SW480 (cell line): ENCODE measurements around the gene EMC1.
"Not testable (repeated sequence)": the region's sequence is repeated elsewhere in the genome, so short reads cannot be mapped to it uniquely, and the experiment has no call there.

Source experiments
- DNase-seq: peaks from one replicate; pipeline ENCODE4 v3.0.0-alpha.2; 2016; ENCODE audit warnings: low spot score

The EMC1 gene

GRCh38 chr1:19260211-19261138 lies 9.2 kb upstream of the EMC1 start:
- DNase-seq = peak; percentile 13

GRCh38 chr1:19258353-19258752 lies 7.0 kb upstream of the EMC1 start:
- no peak for DNase-seq

GRCh38 chr1:19257178-19257914 lies 6.0 kb upstream of the EMC1 start:
- no peak for DNase-seq

DNA sequence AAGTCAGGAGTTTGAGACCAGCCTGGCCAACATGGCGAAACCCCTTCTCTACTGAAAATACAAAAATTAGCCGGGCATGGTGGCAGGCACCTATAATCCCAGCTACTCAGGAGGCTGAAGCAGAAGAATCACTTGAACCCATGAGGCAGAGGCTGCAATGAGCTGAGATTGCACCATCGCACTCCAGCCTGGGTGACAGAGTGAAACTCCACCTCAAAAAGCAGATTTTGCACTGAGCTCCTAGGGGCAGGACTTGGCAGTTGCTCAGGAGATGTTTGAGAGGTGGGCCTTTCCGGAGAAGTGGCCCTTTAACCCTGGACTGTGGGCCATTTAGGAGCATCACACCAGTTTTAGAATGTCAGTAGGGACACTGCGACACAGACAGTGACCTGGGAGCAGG lies 5.0 kb upstream of the EMC1 start:
- DNase-seq = not testable (repeated sequence)

DNA sequence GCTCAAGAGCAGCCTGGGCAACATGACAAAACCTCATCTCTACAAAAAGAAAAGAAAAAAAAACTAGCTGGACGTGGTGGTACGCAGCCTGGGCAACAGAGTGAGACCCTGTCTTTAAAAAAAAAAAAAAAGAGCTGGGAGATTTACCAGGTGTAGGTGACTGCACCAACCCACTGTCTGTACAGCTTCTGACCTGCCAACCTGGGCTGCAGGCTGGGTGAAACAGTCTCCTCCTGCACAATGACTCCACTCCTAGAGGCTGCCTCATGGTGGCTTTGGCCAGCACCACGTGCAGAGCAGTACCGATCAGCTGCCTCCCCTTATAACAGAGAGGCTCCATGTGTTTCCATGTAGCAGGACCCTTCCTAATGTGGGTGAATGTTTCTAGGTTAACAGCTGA lies 4.0 kb upstream of the EMC1 start:
- no peak for DNase-seq

GRCh38 chr1:19254416-19254815 lies 3.1 kb upstream of the EMC1 start:
- DNase-seq = no peak

DNA sequence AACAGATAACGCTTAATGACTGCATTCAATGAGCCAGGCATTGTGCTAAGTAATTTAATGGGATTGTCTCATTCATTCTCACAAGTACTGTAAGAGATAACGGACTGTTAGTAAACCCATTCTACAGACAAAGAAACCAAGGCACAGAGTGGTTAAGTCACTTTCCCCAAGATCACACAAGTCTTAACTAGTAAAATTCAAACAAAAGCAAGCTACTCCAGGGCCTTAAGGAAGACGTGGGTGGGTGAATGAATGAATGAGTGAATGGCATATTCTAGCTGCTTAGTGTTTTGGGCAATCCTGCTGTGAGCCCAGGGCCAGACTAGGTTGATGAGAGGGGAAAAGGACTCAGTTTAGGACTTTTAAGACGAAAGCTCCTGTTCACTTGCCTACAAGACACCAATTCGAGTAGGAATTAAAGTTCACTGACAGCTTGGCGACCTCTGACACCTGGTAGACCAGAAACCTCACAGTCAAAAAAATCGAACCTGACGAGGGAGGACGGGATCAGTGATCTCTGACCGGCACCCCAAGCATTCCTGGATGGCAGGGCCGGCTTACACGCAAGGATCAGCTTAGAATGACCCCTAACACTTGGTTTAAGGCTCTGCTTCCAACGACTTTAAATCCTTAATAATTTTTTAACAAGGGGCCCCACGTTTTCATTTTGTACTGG lies 557 bp downstream of the EMC1 start:
- DNase-seq = peak; percentile 13

DNA sequence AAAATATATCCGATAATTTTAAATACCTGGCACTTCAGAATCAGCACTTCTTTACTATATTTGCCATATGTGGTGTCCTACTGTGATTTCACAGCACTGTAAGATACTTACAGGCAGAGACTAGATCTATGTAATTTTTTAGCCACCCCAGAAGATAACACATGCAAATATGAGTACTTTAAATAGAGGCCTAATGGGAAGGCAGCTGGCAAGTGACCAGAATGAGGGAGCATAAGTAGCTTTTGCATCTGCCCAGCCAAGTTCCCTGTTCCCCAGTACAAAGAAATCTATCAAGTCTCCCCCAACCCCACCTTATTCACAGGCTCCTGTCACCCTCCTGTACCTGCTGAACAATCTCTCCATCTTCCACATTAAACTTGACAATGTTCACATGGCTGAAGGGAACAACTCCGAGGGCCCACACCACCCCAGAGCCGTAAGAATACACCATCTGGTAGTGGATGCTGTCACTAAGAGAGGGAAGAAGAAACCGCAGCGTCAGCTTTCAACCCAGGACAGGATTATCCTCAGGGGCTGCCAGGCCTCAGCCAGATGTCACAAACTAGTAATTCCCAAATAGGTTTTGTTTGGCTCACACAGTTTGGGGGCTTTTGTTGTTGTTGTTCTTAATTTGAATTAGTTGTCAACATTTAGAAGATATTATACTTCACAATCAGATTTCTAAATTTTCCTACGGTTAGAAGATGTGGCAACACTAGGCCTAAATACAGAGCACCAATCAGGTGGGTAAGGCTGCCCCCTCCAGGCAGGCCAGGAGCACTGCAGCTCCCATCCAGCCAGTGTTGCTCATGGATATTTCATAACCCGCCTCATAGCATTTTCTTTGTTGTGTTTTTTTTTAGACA lies 10.4 kb downstream of the EMC1 start:
- peak; percentile 26 for DNase-seq

GRCh38 chr1:19239876-19240275 lies 11.4 kb downstream of the EMC1 start:
- DNase-seq = no peak

GRCh38 chr1:19234224-19234623 lies 17.1 kb downstream of the EMC1 start:
- no peak for DNase-seq

DNA sequence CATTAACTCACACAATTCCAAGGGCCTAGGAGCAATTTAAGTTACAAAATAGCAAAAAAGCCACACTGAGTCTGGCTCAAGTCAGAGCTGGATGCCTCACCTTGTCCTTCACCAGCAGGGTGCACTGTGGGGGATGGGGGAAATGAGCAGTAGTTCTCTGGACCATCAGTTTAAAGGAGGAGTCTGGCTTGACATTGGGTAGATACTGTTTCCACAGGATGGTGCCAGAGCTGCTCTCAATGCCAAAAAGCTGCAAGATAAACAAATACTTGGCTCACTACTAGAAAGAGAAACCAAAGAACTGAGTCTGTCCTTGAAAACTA lies 18.8 kb downstream of the EMC1 start:
- no peak for DNase-seq

GRCh38 chr1:19231736-19232523 lies 19.4 kb downstream of the EMC1 start:
- not testable (repeated sequence) for DNase-seq

DNA sequence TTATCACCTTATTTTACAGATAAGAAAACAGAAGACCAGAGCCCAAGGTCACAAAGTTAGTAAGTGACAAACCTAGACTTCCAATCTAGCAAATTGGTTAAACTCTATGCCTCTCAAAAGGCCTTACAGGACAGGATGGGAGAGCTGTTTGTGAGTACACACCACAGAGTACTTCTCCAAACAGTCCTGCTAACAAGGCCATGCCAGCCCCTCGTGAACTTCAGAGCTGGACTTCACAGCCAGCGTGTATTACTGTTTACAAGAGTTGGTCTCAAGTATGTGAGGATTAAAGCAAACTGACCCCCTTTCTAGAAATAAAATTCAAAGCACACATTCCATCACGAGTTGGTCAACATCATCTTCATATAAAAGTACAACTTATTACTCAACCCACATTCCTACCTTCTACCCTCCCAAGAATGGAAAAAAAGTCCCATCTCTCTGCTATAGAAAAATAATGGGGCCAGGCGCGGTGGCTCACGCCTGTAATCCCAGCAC lies 21.4 kb downstream of the EMC1 start:
- no peak for DNase-seq

GRCh38 chr1:19229229-19229628 lies 22.1 kb downstream of the EMC1 start:
- no peak for DNase-seq

- no peak for DNase-seq
Observed at GRCh38 chr1:19222979-19223824, 28.1 kb downstream of the EMC1 start.

GRCh38 chr1:19222573-19222972 lies 28.8 kb downstream of the EMC1 start:
- DNase-seq = no peak

DNA sequence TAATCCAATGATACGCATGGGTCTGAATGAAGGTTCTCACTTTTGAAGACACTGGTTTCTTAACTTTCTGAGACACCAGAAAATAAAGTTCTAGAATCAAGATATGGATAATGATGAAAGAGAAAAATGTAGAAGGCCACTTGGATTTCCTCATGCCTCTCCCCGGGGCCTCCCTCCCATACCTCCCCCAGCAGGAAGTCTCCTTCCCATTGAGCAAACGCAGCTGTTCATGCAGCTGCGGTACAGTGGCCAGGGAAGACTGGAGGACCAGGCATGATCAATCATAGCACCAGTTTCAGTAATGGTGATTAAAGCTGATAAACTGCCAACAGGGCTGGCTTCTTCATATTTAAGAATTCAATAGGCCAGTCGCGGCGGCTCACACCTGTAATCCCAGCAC lies 30.3 kb downstream of the EMC1 start:
- no peak for DNase-seq

GRCh38 chr1:19220080-19220846 lies 31.1 kb downstream of the EMC1 start:
- DNase-seq = no peak

DNA sequence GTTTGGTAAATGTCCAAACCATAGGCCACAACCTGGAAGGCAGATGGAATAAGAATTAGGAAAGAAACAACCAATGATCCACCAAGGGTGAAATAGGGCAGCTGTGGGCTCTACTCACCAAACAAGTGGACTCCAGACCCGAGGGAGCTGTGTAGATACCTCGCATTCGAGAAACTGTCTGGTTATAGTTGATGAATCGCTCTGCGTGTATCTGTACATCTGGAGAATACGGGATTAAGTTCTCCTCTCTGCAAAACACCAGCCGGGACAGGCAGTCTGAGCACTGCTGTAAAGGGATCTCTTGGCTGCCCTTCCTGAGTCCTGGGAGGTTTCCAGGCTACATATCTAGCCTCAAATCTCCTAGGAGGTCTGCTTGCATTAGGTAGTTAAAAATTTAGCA lies 31.9 kb downstream of the EMC1 start:
- DNase-seq = no peak
